Measurements from ENCODE around the gene ADAMTS18.

GRCh38 chr16:77399066-77399465 lies 35.8 kb downstream of the ADAMTS18 start:
- TF ChIP-seq EZH2 (IDR thresholded peaks at IDR 0.05; ENCODE audit: borderline replicate concordance, low read depth, low read length, severe bottlenecking) (no peak), POLR2A (IDR thresholded peaks at IDR 0.05; ENCODE audit: low read depth, low read length) (no peak), GATA2 (IDR thresholded peaks at IDR 0.05; ENCODE audit: insufficient read depth, insufficient read length, low read depth, low read length) (no peak)
- TF ChIP-seq, protein P1, sequence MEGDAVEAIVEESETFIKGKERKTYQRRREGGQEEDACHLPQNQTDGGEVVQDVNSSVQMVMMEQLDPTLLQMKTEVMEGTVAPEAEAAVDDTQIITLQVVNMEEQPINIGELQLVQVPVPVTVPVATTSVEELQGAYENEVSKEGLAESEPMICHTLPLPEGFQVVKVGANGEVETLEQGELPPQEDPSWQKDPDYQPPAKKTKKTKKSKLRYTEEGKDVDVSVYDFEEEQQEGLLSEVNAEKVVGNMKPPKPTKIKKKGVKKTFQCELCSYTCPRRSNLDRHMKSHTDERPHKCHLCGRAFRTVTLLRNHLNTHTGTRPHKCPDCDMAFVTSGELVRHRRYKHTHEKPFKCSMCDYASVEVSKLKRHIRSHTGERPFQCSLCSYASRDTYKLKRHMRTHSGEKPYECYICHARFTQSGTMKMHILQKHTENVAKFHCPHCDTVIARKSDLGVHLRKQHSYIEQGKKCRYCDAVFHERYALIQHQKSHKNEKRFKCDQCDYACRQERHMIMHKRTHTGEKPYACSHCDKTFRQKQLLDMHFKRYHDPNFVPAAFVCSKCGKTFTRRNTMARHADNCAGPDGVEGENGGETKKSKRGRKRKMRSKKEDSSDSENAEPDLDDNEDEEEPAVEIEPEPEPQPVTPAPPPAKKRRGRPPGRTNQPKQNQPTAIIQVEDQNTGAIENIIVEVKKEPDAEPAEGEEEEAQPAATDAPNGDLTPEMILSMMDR (IDR thresholded peaks at IDR 0.05; ENCODE audit: extremely low read depth in 1 of 2, insufficient read depth in 1 of 2, low read depth in 1 of 2, low read length in 2 of 2), result no peak
- TF ChIP-seq, protein P2, sequence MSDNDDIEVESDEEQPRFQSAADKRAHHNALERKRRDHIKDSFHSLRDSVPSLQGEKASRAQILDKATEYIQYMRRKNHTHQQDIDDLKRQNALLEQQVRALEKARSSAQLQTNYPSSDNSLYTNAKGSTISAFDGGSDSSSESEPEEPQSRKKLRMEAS (IDR thresholded peaks at IDR 0.05; ENCODE audit: insufficient read depth, insufficient read length), result no peak
